Naive B cell (primary cell): Measurements from ENCODE around the gene TRMT44. TPM values are rescaled to one million over a fixed set of nuclear protein-coding genes. Genes with fewer than 3 reads are reported as not detected.

Source experiments
- polyA plus RNA-seq, 6 donors: library from polyadenylated mRNA; unstranded; fragments of 300-500 nt; fragmentation: Illumina TruSeq; gene quantifications; one replicate each; pipeline ENCODE4 v1.2.3, GENCODE V29; 2021; ENCODE audit warnings: low read depth in 6 of 6

TRMT44 gene
- polyA plus RNA-seq, 6 donors from 2014 or later, result 3.0 to 17.0 (median 13.2) TPM

Other genes with a start within 250 kb of the TRMT44 start
- 10 to 100 TPM; 24.1 to 64.3 (median 37.5) TPM for gene SH3TC1, start 241.5 kb upstream of the TRMT44 start, polyA plus RNA-seq
- gene HTRA3, start 171.0 kb upstream of the TRMT44 start, polyA plus RNA-seq, result not detected
- gene ACOX3, start 54 bp upstream of the TRMT44 start, polyA plus RNA-seq, result 10 to 100 TPM; 10.1 to 17.1 (median 14.7) TPM
- gene GPR78, start 139.6 kb downstream of the TRMT44 start, polyA plus RNA-seq, result not detected
- not detected for gene CPZ, start 152.0 kb downstream of the TRMT44 start, polyA plus RNA-seq